Activated B cell treated with CpG ODN at 0.5 μM for 24 hours (primary cell): ENCODE data around the gene DGAT2. TPM values are rescaled to one million over a fixed set of nuclear protein-coding genes. Genes with fewer than 3 reads are reported as not detected.
"Not testable (repeated sequence)": the region's sequence is repeated elsewhere in the genome, so short reads cannot be mapped to it uniquely, and the experiment has no call there.

Source experiments
- ATAC-seq: fragments of 200-7000 bp; cut with Tn5 transposase; one replicate; pipeline ENCODE4 v1.10.0; 2021; ENCODE audit warnings: low read depth, mild to moderate bottlenecking, moderate library complexity
- CTCF ChIA-PET: fragments of 350-600 bp; sonication (Branson Sonifier 250); formaldehyde crosslinking; loops from one replicate; lab custom pipeline; 2021; ENCODE audit warnings: antibody characterized with exemption; lab: Charles Lee
- POLR2A ChIA-PET: fragments of 350-600 bp; sonication (Branson Sonifier 250); formaldehyde crosslinking; loops from one replicate; lab custom pipeline; 2021; ENCODE audit warnings: antibody characterized with exemption; lab: Charles Lee
- DNase-seq: peaks from one replicate; pipeline ENCODE4 v3.0.0; 2022
- H3K27ac Mint-ChIP-seq: one replicate; pipeline ENCODE4 v1.8.0; 2020; ENCODE audit warnings: mixed read lengths
- H3K27me3 Mint-ChIP-seq: one replicate; pipeline ENCODE4 v1.8.0; 2021; ENCODE audit warnings: mixed read lengths
- H3K36me3 Mint-ChIP-seq: one replicate; pipeline ENCODE4 v1.8.0; 2021; ENCODE audit warnings: low read depth, mixed read lengths
- H3K4me1 Mint-ChIP-seq: one replicate; pipeline ENCODE4 v1.8.0; 2021; ENCODE audit warnings: mixed read lengths
- H3K4me3 Mint-ChIP-seq: one replicate; pipeline ENCODE4 v1.8.0; 2020; ENCODE audit warnings: mild to moderate bottlenecking, mixed read lengths
- H3K9me3 Mint-ChIP-seq: one replicate; pipeline ENCODE4 v1.8.0; 2020; ENCODE audit warnings: mixed read lengths
- CTCF ChIP-seq: fragments of 200-600 bp; IDR thresholded peaks from one replicate; pipeline ENCODE4 v1.8.0; 2022; ENCODE audit warnings: antibody characterized with exemption, mild to moderate bottlenecking
- intact Hi-C: fragments of 100-400 bp; cut with micrococcal nuclease; formaldehyde crosslinking; loops from one replicate; pipeline ENCODE4 v1.15.1; 2024
- total RNA-seq: library from RNA; stranded (reverse); gene quantifications from 2 replicates; pipeline ENCODE4 v1.2.3, GENCODE V29; 2022

The DGAT2 gene
- total RNA-seq, 1 donor from 2014 or later, result 7.9 TPM

GRCh38 chr11:75733431-75734107 lies 35.0 kb upstream of the DGAT2 start:
- Mint-ChIP-seq H3K4me3 (no peak overlapping the region), H3K4me1 (no peaks in the 10 kb centered on the region), H3K27ac (no peak overlapping the region), H3K9me3 (no peaks in the 10 kb centered on the region), H3K27me3 (no peaks in the 10 kb centered on the region), H3K36me3 (no peaks in the 10 kb centered on the region)
- POLR2A ChIA-PET, result no interaction called here
- ATAC-seq (no peak), DNase-seq (no peak)
- intact Hi-C loops, result no loop called here
- TF ChIP-seq CTCF, result no peak
- CTCF ChIA-PET, result no interaction called here

GRCh38 chr11:75734491-75735180 lies 33.9 kb upstream of the DGAT2 start:
- H3K4me3 Mint-ChIP-seq, result no peak overlapping the region
- H3K4me1 Mint-ChIP-seq, result no peaks in the 10 kb centered on the region
- H3K27ac Mint-ChIP-seq, result no peak overlapping the region
- TF ChIP-seq CTCF, result no peak
- H3K9me3 Mint-ChIP-seq, result no peaks in the 10 kb centered on the region
- no peaks in the 10 kb centered on the region for H3K36me3 Mint-ChIP-seq
- CTCF ChIA-PET, result no interaction called here
- POLR2A ChIA-PET, result no interaction called here
- ATAC-seq, result no peak
- intact Hi-C loops, result no loop called here
- DNase-seq, result no peak
- peaks cover under 1% of the 10 kb centered on the region for H3K27me3 Mint-ChIP-seq

- H3K36me3 Mint-ChIP-seq, result no peaks in the 10 kb centered on the region
- H3K27me3 Mint-ChIP-seq, result peaks cover 1% of the 10 kb centered on the region
- H3K4me3 Mint-ChIP-seq, result no peak overlapping the region
- H3K9me3 Mint-ChIP-seq, result no peaks in the 10 kb centered on the region
- no peak for TF ChIP-seq CTCF
- H3K4me1 Mint-ChIP-seq, result no peaks in the 10 kb centered on the region
- no peak for DNase-seq
- H3K27ac Mint-ChIP-seq, result no peak overlapping the region
- intact Hi-C loops, result no loop called here
- POLR2A ChIA-PET, result no interaction called here
- ATAC-seq, result no peak
- CTCF ChIA-PET, result no interaction called here
These were observed 33.3 kb upstream of the DGAT2 start for GRCh38 chr11:75735181-75735845.

GRCh38 chr11:75737314-75737713 lies 31.3 kb upstream of the DGAT2 start:
- Mint-ChIP-seq H3K4me3 (no peak overlapping the region), H3K36me3 (no peaks in the 10 kb centered on the region), H3K27me3 (peaks cover 1% of the 10 kb centered on the region), H3K9me3 (no peaks in the 10 kb centered on the region), H3K27ac (no peak overlapping the region), H3K4me1 (no peaks in the 10 kb centered on the region)
- intact Hi-C loops, result no loop called here
- ATAC-seq (no peak), DNase-seq (no peak)
- ChIA-PET CTCF (no interaction called here), POLR2A (no interaction called here)
- no peak for TF ChIP-seq CTCF

- Mint-ChIP-seq H3K27me3 (peaks cover 23% of the 10 kb centered on the region), H3K27ac (no peak overlapping the region), H3K4me3 (no peak overlapping the region), H3K36me3 (no peaks in the 10 kb centered on the region), H3K4me1 (no peaks in the 10 kb centered on the region), H3K9me3 (no peaks in the 10 kb centered on the region)
- ChIA-PET POLR2A (no interaction called here), CTCF (no interaction called here)
- no peak for DNase-seq
- no peak for ATAC-seq
- no peak for TF ChIP-seq CTCF
- intact Hi-C loops, result no loop called here
These were observed 27.9 kb upstream of the DGAT2 start for GRCh38 chr11:75740681-75741080.

DNA sequence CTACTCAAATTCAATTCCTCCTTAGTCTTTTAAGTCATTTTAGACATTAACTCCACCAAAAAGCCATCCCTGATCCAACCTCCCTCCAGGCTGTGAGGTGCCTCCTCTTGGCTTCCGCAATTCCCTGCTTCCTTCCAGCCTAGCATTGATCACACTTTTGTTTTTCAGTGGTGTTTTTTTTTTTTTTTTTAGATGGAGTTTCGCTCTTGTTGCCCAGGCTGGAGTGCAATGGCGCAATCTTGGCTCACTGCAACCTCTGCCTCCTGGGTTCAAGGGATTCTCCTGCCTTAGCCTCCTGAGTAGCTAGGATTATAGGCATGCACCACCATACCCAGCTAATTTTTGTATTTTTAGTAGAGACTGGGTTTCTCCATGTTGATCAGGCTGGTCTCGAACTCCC lies 25.4 kb upstream of the DGAT2 start:
- ATAC-seq, H3K36me3 Mint-ChIP-seq, intact Hi-C loops, H3K9me3 Mint-ChIP-seq, H3K27ac Mint-ChIP-seq, H3K4me1 Mint-ChIP-seq, DNase-seq, H3K4me3 Mint-ChIP-seq, POLR2A ChIA-PET: not testable (repeated sequence)
- CTCF ChIA-PET, result interaction anchor here (1.0 kb wide), 1 partner anchor 21 kb away, joined by 4 read pairs; no protein-coding TSS in a partner anchor
- peaks cover 32% of the 10 kb centered on the region for H3K27me3 Mint-ChIP-seq
